Measurements from ENCODE around the gene PALM.
"Not testable (repeated sequence)": the region's sequence is repeated elsewhere in the genome, so short reads cannot be mapped to it uniquely, and the experiment has no call there.

Gene PALM, protein sequence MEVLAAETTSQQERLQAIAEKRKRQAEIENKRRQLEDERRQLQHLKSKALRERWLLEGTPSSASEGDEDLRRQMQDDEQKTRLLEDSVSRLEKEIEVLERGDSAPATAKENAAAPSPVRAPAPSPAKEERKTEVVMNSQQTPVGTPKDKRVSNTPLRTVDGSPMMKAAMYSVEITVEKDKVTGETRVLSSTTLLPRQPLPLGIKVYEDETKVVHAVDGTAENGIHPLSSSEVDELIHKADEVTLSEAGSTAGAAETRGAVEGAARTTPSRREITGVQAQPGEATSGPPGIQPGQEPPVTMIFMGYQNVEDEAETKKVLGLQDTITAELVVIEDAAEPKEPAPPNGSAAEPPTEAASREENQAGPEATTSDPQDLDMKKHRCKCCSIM

DNA sequence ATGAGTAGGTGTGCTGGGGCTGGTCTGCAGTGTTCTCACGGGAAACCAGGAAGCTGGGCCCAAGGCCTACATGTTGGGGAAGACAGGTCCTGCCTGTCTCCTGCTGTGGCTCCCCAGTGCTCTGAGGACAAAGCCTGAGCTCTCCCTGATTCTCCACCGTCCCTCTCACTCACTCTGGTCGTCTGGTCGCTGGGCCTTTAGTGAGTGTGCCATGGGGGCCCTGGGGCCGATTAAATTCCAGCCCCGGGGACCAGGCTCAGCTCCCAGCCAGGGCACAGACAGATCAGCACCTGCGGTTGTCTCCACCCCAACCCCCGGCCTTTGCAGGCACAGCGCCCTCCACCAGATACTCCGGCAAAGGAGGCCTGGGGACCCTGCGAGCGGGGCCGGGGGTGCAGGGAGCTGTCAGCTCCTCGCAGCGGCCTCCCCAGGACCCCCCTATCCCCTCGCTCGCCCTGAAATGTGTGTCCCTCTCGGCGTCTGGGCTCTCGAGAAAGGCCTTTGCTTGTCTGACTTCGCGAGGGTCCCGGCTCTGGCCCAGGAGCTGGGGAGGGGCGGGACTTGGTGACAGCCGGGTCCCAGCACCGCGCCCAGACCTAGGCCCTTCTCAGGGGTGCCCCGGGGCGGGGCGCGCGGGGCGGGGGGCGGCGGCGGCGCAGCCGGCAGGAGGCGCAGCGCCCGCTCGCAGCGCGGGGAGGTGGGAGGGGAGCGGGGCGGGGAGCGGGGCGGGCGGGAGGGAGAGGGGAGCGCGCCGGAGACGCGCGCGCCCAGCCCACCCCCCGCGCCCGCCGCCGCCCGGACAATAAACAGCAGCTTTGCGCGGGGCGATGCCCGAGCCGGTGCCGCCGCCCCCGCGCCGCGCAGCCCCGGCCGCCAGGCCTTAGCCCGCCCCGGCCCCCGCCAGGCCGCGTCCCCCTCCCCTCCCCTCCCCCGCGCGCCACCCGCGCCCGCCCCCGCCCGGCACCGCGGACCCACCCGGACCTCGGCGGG, at the start of gene PALM:
TSS of gene PALM (plus strand) at position 782 of the 990 bp plus-strand sequence. CDS start 212 bp downstream, outside the sequence.
- in situ Hi-C loops (cut with MboI; ENCODE audit: low sequenced_read_pairs) = no loop called here

DNA sequence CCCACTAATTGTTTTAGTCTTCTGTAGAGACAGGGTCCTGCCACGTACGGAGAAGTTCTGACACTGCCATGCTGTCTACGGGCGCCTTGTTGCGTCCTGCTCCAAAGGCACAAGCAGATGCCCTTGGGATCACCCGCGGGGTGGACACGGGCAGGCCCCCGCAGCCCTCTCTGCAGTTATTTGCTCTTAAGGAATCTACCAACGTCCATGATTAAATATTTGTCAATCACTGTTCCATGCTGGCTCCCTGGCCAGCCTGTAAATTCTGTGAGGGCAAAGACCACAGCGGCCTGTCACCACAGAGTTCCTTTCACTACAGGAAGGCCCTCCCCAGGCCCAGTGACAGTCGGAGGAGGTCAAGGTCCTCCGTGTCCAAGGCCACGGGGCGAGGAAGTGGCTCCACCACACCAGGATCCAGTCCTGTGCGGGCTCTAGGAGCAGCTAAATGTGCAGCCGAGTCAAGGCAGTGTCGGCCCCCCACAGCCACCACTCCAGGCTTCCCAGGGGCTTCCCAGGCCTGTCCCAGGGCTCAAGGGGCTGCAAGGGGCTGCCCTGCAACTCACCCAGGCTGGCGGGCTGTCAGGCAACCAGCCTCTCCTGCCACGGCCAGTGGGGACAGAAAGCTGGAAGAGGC, 47.8 kb upstream of the PALM start:
- in situ Hi-C loops (cut with MboI; ENCODE audit: low sequenced_read_pairs) = no loop called here

DNA sequence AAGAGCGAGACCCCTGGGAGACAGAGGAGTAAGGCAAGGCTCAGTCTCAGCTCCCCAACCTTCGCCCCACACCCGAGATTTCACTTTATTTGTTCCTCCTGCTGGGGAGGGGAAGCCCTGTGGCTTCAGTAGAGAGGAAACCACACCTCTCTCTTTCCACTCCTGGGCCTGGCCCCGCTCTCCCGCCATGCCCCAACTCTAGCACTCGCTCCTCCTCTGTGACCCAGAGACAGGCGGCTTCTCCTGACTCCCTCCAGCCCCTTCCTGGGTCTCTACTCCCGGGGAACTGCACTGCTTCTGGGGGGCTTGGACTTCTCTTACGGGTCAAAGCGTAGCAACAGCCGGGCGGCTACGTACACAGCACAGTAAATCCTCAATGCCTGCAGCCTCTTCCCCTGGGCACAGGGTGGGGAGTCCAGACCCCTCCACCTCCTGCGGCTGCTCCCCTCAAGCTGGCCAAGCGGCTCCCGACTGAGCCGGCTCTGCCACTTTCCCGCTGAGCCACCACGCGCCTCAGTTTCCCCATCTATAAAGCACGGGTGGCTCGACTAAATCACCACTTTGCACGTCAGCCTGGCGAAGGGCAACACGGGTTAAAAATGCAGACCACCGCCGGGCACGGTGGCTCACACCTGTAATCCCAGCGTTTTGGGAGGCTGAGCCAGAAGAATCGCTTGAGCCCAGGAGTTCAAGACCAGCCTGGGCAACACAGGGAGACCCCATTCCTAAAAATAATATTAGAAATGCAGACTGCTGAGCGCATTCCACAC, 47.1 kb upstream of the PALM start:
- in situ Hi-C loops (cut with MboI; ENCODE audit: low sequenced_read_pairs) = no loop called here

DNA sequence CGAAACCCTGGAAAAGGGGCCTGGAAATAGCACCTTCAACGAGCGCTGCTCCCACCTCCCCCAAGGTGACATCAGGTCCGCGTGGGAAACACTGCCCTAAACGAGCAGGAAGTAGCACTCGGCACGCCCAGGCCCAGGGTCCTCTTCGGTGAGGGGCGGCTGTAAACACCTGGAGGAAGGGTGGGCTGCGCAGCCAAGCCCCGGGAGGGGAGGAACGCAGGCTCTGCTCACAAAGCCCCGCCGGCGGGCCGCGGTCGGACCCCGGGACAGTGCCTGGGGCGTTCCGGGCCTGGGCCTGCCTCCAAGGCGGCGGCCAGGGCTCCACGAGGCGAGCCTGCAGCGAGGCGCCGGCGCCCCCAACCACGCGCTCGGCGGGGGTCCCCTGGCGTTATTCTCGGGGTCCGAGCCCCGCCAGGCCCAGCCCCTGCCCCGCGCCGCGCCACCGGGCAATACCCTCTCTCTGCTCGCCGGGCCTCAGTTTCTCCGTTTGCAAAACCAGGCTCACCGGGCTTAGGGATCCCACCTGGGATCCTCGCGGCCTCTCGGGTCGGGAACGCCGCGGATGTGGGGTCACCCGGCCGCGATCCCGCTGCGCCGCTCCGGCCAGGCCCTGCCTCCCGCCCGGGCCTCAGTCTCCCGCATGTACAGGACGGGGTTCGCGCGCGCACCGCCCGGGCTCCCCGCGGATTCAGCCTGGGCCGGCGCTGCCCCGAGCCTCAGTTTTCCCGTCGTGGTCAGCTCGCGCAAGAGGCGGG, 46.4 kb upstream of the PALM start:
- in situ Hi-C loops (cut with MboI; ENCODE audit: low sequenced_read_pairs) = no loop called here

DNA sequence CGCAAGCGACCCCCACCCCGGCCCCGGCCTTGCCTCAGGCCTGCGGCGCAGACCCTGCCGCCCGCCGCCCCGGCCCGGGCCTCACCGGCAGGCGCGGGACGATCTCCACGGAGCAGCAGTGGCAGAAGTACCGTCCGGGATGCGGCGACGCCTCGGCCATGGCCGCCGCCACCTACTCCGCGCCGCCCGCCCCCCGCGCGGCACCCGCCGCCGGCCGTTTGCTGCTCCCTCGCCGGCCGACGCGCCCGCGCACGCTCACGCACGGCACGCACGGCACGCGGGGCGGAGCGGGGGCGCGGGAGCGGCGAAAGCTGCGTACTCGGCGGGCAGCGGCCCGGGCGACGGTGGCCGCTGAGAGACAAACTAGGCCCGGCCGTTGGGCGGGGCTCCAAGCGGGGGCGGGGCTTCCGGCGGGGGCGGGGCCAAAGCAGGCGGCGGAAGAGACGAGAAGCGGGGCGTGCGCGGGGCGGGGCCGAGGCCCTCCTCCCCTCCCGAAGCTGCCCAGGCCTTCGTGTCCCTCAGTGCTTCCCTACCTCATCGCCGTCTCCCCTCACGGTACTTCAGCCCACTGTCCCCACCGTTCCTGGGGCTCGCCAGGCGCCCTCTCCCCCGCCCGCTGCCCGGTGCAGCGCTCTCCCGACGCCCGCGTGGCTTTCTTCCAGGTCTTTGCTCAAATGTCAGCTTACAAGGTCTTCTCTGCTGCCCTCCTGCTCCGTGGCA, 45.6 kb upstream of the PALM start, which contains the start of gene RNF126:
TSS of gene RNF126 (minus strand) at position 253 of the 720 bp plus-strand sequence. CDS start at position 160, 93 bp downstream.
- in situ Hi-C loops (cut with MboI; ENCODE audit: low sequenced_read_pairs) = no loop called here

DNA sequence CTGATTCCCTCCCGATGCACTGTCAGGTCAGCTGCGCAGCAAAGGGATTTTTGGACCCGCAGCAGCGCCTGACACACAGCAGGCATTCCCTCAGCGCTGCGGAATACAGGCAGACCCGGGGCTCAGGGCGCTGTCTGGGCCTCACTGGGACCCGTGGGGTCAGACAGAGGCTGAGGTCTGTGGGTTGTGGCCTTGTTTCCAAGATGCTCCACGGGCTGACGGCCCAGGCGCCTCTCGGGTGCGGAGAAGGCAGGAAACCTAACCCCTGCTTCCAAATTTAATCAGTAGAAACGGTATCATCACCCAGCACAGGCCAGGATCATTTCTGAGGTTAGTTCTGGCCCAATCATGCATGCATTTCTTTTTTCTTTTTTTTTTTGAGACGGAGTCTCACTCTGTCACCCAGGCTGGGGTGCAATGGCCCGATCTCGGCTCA, 45.0 kb upstream of the PALM start:
- in situ Hi-C loops (cut with MboI; ENCODE audit: low sequenced_read_pairs) = no loop called here

DNA sequence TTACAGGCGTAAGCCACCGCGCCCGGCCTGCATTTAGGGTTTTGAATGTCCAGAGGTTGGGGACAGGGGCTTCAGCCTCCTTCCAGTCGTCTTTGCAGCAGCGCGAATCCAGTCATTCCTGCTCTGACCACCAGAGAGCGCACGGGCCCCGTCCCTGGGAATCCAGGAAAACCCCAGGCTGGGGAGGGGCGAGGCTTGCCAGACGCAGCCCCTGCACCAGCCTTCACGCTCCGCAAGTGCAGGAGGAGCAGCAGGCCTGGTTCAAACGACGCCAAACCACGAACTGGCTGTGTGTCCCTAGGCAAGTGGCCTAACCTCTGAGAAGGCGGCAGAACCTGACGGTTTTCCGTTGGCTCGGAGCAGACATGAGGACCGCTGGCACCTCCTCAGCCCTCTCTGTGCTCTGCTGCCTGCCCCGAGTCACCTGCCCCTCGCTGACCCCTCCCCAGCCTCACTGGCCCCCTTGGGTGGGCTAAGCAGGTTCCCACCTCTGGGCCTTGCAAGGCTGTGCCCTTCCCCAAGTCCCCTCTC, 43.8 kb upstream of the PALM start:
- in situ Hi-C loops (cut with MboI; ENCODE audit: low sequenced_read_pairs) = no loop called here

DNA sequence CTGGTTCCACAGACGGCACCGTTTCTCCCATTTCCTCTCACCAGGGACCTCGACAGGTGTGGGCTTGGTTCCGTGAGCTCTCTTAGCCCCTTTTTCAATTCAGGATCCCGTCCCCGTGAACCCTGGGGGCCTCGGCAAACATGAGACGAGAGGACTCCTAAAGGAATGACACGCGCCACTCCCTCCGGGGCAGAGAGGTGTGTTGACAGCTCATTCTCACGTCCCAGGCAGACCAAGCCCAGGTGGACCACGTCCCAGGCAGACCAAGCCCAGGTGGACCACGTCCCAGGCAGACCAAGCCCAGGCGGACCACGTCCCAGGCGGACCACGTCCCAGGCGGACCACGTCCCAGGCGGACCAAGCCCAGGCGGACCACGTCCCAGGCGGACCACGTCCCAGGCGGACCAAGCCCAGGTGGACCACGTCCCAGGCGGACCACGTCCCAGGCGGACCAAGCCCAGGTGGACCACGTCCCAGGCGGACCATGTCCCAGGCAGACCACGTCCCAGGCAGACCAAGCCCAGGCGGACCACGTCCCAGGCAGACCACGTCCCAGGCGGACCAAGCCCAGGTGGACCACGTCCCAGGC, 41.7 kb upstream of the PALM start:
- in situ Hi-C loops (cut with MboI; ENCODE audit: low sequenced_read_pairs) = not testable (repeated sequence)

DNA sequence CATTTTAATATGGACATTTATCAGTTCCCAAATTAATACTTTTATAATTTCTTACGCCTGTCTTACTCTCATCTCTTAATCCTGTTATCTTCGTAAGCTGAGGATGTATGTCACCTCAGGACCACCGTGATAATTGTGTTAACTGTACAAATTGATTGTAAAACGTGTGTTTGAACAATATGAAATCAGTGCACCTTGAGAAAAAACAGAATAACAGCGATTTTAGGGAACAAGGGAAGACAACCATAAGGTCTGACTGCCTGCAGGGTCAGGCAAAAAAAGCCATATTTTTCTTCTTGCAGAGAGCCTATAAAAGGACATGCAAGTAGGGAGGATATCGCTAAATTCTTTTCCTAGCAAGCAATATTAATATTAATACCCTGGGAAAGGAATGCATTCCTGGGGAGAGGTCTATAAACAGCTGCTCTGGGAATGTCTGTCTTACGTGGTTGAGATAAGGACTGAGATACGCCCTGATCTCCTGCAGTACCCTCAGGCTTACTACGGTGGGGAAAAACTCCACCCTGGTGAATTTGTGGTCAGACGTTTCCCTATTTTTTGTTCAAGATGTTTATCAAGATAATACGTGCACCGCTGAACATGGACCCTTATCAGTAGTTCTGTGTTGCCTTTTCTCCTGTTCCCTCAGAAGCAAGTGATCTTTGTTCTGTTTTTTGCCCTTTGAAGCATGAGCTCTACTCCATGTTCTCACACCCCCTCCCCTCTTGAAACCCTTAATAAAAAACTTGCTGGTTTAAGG, 39.9 kb upstream of the PALM start:
- in situ Hi-C loops (cut with MboI; ENCODE audit: low sequenced_read_pairs) = not testable (repeated sequence)

DNA sequence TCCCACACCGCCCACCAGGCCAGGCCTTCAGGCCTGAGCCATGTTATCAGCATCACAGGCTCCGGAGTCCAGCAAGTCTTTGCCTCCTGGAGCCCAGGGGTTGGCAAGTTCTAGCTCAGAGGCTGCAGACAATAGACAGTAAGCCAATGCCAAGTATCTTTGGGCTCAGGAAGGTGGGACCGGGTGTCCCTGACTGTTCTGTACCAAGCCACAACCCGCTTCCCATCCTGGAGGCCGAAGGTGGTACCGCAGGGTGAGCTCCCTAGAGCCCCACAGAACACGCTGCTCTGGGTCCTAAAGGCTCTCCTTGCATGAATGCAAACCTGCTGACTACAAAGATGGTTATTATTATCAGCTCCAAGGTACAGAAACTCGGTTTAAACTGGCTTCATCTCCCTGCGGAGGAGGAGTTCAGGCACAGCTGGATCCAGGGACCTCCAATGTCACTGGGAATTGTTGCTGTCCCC, 38.1 kb upstream of the PALM start:
- in situ Hi-C loops (cut with MboI; ENCODE audit: low sequenced_read_pairs) = no loop called here

DNA sequence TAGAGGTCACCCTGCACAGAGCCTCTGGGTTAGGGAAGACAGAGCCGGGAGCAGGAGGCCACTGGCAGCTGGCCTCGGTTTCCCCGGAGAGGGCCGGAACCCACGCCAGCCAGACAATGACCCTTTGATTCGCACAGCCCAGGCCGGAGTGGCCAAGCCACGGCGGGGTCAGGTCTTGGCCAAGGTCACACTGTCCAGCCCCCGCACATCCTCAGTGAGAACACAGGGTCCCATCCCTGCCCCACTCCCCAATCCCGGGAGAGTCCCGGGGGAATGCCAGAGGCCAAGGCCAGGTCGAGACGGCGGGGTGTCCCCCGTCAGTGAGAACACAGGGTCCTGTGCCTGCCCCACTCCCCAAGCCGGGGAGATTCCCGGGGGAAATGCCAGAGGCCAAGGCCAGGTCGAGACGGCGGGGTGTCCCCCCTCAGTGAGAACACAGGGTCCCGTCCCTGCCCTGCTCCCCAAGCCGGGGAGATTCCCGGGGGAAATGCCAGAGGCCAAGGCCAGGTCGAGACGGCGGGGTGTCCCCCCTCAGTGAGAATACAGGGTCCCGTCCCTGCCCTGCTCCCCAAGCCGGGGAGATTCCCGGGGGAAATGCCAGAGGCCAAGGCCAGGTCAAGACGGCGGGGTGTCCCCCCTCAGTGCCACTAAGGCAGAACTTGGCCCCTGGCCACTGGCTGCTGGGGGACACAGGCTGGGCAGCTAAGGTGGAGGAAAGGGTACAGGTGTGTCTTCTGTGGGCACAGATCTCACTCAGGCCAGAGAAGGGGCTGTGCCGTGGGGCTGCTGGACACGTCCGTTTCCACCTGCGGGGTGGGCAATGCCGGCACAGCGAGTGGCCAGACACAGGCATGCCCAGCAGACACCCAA, 34.2 kb upstream of the PALM start:
- in situ Hi-C loops (cut with MboI; ENCODE audit: low sequenced_read_pairs) = no loop called here

DNA sequence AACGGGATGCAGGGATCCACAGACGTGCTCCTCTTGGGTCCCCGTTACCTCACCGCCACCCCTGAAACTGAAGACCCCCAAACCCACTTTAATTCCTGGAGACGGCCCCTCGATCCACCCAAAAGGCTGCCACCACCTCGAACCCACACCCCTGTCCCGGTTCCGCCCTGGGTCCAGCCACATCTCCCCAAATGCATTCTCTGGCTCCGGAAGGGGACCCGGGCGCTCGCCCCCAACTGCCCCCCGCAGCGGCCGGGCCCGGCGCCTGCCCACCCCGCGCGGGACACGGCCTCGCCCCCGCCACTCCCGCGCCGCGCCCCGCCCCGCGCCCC, 32.8 kb upstream of the PALM start:
- in situ Hi-C loops (cut with MboI; ENCODE audit: low sequenced_read_pairs) = no loop called here

DNA sequence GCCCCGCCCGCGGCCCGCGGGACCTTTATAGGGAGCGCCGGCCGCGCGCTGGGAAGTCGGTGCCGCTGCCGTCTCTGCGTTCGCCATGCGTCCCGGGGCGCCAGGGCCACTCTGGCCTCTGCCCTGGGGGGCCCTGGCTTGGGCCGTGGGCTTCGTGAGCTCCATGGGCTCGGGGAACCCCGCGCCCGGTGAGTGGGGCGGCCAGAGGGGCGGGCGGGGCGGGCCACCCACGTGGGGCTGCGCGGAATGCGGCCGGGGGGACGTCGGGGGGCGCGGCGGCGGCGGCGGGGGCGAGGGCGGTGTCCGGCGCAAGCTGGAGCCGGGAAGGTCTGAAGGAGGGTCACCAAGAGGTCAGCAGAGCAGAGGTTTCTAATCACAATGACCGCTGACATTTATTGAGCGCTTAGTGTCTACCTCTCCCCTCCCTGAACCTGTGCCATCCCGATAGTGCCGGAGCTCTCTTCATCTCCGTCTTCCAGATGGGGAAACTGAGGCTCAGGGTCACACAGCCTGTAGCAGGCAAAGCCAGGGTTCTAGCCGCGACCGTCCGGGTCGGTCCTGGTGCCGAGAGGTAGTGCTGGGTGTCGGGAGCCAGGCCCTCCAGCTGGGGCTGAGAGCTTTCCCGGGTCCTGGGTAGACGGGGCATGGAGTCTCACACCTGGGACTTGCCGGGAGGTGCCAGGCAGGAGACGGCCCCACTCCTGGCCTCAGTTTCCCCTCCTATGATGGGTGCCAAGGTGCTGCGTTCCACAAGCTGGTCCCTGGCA, 32.2 kb upstream of the PALM start, which contains the start of gene FSTL3:
TSS of gene FSTL3 (plus strand) at position 54 of the 767 bp plus-strand sequence. CDS start at position 86, 32 bp downstream.
- in situ Hi-C loops (cut with MboI; ENCODE audit: low sequenced_read_pairs) = no loop called here

DNA sequence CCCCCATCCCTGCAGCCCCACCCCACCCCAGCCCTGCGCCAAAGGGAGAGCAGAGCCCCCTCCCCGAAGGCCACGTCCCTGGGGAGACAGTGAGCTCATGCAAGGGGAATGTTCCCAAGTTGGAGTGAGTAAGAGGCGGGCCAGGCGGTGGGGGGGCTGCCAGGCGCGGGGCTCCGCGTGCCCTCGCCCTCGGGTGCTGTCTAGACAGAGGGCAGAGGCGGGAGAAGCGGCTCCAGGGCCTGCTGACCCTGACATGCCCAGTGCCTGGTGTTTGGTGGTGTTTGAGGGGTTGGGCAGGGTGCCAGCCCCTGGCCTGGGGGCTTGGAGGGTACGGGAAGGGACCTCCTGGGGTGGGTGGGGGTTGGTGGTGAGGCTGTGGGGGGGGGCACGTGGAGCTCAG, 31.5 kb upstream of the PALM start:
- in situ Hi-C loops (cut with MboI; ENCODE audit: low sequenced_read_pairs) = no loop called here

DNA sequence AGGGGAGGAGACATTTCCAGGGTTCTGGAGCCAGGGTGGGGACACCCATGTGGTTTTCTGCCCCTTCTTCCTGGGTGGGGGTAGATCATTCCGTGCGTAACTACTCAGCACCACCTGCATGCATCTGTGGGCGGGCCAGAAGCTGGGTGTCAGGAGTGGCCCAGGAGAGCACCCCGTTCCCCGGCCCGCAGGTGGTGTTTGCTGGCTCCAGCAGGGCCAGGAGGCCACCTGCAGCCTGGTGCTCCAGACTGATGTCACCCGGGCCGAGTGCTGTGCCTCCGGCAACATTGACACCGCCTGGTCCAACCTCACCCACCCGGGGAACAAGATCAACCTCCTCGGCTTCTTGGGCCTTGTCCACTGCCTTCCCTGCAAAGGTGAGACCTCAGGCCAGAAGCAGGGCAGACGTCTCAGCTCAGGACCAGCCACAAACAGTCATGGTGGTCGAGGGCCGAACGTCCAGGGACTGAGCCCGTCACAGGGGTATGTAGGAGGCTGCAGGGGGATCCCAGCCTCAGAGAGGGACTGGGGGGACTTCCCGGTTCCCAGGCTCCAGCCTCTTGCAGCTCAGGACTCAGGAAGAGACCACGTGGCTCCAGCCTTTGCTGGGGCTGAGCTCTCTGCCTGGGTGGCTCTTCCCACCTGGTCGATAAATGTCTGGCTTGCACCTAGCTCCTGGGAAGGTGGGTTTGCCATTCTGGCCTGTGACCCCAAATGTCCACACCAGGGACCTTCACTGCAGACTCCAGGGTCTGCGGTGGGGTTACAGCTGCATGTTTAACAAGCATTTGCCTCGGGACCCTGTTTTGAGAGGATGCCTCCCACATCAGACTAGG, 30.9 kb upstream of the PALM start:
- in situ Hi-C loops (cut with MboI; ENCODE audit: low sequenced_read_pairs) = no loop called here
